Activated naive CD4-positive, alpha-beta T cell treated with anti-CD3 and anti-CD28 coated beads, Interleukin-2, amount 50 U/mL, for 16 hours (primary cell): Measurements from ENCODE around the gene ZNF503.

Experiments
- DNase-seq: peaks from one replicate; pipeline ENCODE4 v3.0.0-alpha.2; 2020

The ZNF503 gene, protein sequence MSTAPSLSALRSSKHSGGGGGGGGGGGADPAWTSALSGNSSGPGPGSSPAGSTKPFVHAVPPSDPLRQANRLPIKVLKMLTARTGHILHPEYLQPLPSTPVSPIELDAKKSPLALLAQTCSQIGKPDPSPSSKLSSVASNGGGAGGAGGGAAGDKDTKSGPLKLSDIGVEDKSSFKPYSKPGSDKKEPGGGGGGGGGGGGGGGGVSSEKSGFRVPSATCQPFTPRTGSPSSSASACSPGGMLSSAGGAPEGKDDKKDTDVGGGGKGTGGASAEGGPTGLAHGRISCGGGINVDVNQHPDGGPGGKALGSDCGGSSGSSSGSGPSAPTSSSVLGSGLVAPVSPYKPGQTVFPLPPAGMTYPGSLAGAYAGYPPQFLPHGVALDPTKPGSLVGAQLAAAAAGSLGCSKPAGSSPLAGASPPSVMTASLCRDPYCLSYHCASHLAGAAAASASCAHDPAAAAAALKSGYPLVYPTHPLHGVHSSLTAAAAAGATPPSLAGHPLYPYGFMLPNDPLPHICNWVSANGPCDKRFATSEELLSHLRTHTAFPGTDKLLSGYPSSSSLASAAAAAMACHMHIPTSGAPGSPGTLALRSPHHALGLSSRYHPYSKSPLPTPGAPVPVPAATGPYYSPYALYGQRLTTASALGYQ

DNA sequence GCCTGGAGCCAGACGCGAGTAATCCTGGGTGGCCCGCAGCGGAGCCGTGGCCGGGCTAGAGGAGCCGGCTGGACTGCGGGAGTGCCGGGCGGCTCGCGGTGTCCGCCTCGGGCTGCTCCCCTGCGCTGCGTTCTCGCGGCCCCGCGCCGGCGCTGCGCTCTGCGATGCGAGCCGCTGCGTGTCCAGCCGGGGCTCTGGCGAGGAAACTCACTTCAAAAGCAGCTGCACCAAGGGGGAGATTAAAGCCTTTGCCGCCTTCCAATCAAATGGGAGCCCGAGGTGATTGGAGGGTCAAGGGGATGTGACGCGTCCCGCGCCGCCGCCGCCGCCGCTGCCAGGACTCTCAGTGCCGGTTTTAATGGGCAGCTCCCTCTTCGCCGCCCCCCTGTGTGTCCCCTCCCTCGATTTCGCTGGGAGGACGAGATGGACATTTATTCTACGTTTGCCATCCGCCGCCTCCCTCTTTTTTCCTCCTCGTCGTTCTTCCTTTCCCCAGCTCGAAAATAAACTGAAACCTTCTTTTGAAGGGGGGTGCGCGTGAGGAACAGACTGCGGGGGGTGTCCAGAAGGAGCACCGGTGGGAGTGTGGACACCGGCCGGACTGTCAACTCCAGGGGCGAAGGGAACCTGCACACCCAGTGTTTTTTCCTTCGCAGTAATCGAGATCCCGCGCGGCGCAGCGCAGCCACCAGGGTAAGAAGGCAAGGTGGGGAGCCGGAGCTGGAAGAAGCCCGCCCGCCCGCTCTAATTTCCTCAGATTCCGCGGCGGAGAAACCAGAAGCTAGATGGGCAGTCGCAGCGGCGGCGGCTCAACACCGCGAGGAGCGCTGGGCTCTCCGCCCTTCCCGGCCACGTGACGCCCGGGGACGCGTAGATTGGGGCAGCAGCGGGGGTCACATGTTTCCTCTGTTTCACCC lies at the start of gene ZNF503:
TSS of gene ZNF503 (minus strand) at position 196 of the 917 bp plus-strand sequence. CDS start 345 bp downstream, outside the sequence.
- no peak for DNase-seq

DNA sequence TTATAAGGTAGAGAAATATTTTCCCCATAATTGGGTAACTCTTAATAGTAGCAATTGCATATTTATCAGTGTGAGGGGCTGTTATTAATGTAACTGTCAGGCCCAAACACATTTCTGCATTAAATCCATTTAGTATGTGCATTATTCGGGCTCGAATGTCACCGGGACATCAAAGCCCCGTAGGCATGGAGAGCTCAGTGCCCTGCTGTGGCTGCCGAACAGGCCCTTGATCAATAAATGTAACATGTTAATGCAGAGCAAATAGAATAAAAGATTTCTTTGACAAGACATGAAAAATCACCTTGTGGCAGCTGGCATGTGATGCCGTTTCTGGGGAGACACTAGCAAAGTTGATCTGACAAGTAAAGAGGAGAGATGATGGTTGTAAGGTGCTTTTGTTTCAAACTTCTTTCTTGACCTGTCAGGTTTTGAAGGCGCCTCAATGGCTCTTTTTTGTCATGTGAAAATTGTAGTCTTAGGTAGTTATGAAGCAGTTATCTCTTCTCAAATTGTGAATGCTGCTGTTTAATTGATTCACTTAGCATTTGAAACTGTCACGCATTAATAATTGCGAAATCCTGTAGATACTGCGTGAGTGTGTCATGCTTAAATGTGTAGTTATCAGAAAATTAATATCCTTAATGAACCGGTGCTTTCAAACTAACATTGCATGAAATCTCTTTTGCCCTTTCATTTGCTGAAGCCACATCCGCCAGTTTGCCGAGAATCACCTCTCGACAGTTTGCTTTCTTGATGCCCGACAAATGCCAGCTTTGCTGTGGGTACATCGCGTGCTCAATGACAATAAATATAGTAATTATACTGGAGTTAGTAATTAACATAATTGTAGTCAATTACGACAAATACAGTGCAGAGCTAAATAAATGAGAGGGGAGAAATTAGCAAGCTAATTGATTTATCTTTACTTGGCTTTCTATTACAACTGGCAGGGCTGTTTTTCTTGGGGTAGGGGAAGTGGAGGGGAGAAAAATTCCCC lies 49.4 kb upstream of the ZNF503 start:
- no peak for DNase-seq

DNA sequence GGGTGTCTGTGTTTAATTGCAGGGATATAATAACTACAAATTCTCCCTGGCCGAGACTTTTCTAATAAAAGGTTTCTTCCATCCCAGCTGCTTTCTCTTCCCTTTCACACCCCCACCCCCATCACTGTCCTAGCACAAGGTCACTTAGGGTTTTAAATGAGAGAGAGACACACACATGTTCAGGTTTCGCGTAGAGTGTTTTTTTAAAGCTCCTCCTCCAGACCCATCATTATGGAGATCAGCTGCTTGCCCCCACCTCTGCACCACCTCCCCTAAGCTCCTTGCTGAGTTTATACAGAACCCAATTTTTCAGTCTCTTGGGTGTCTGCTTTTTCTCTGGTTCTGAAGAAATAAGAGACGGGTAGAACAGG lies 48.5 kb upstream of the ZNF503 start:
- no peak for DNase-seq

DNA sequence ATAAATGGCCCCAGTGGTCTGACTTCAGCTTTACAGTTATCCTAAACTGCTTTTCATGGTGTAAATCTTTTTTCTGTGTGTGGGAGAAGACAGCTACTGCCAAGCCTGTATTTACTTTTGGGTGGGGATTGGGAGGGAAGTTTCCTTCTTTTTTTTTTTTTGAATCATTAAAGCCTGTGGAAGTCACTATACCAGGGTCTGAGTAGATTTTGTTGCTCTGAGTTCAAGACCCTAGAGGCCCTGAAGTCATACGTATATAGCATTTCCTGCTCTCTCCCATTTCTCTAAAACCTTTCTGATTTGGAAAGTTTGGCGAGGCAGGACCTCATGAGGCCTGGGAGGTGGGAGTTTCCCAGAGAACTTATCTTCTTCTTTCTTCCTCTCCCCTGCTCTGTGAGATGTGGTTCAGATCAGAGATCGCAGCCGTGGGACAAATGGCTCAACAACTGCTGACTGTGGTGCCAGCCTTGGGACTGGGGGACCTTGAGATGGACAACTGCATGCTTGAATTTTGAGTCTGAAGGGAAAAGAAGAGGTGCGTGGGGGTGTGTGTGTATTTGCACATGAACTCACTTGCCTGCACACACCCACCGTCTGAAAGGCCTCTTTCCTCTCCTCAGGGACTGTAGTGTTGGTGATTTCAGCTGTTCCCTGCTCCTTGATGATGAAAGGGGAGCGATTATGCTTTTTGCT lies 48.0 kb upstream of the ZNF503 start:
- DNase-seq: no peak

DNA sequence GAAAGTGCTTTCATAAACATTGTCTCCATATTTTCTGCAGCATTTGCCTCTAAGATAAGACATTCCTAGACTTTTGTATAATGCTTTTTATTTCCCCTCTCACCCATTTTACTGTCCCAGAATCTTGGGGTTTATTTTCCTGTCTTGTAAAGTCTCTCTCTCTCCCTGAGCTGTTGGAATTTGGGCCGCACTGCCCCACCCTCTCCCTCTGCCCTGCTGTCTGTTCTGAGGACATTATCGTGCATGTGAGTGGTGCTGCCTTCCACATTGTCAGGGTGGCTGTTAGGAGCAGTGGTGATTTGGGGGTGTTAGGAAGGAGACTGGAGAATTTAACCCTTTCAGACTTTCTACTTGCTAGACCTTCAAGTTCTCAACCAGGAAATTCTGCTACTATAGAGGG lies 46.6 kb upstream of the ZNF503 start:
- DNase-seq: no peak

DNA sequence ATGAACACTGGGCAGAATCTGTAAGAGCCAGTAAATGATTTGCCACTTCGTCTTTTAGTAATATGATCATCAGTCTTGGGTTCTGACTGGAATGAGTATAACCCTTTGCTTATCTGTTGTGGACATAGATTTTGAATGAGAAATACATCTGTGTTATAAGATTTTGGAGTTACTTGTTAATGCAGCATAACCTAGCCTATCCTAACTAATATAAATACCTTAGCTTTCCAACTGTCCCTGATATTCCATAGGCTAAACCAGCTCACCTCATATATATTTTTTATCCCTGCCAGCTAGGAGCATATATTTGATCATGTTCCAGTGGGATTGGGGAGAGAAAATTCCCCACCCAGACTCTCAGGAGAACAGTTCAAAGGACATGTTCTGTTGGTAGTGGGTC lies 44.9 kb upstream of the ZNF503 start:
- no peak for DNase-seq

DNA sequence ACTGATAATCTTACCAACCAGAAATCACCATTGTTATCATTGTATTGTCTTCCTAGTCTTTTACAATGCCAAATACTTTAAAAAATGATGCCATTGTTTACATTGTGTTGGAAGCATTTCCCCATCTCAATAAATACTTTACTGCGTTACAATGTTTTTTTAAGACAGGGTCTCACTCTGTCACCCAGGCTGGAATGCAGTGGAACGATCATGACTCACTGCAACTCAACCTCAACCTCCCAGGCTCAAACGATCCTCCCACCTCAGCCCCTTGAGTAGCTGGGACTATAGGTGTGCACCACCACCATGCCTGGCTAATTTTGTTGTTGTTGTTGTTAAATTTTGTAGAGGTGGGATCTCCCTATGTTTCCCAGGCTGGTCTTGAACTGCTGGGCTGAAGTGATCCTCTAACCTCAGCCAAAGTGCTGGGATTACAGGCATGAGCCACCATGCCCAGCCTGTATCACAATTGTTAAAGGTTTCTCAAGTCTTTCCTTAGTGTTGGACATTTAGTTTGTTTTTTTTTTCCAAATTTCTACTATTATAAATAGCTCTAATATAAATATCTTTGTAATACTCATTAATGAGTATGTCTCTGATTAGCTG lies 43.3 kb upstream of the ZNF503 start:
- DNase-seq: no peak

DNA sequence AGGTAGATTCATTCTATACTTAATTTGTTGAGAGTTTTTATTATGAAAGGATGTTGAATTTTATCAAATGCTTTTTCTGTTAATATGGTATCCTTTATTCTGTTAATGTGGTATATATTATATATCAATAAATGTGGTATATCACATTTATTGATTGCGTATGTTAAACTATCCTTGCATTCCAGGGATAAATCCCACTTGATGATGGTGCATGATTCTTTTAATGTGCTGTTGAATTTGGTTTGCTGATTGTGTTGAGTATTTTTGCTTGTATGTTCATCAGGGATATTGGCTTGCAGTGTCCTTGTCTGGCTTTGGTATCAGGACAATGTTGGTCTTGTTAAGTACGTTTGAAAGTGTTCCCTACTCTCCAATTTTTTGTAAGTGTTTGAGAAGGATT lies 41.8 kb upstream of the ZNF503 start:
- DNase-seq: no peak

DNA sequence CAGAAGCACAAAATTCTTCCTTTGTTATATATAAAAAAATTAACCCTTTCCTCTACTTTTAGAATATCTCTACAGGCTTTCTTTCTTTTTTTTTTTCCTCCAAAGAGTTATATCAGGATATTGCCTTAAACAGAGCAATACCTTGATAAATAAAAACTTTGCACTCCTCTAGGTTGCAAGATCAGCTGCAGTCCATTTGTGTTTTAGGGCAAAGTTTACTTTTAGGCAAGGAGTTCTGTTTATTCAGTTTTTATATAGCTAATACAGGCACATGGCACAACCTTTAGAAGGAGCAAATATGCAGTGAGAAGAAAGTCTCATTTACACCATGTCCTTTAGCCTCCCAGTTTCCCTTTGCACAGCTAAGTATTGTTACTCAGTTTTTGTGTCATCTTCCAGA lies 40.1 kb upstream of the ZNF503 start:
- no peak for DNase-seq

DNA sequence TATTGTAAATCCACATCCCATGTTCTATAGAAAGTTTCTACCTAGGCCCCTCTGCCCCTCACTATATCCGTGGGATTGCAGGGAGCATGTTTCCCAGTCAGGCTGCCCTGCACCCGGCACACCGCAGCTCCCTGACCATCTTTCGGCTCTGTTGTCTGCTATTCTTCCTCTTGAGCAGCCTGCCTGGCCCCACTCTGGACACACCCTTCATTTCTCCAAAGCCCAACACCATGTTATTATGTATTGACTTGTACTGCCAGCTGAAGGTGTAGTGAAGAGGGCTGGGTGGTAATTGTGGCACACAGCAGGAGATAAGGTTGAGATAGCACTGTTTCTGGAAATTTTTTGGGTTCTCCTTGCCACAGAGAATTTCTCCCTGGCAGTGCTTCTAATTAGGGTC lies 39.6 kb upstream of the ZNF503 start:
- no peak for DNase-seq

DNA sequence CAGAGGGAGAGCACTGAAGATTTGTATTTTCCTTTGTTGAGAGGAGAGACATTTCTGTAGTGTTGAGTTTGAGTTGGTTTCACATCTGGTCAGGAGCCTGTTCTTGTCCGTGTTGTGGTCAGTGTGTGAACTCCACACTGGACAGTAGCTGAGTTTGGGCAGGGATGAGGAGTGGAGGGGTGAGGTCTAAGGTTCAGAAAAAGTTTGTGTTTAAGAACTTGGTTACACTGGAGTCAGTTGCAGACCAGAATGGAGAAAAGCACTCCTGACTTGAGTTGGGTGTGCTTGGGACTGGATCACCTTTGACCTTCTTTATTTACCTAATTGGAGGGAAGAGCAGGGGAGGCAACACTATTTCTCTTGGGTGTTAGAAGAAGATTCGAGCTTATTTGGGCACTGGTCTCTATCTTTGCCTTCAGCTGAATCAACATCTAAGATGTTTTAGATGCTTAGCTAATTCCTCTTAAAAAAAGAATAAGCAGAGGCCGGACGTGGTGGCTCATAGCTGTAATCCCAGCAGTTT lies 38.8 kb upstream of the ZNF503 start:
- DNase-seq: no peak

DNA sequence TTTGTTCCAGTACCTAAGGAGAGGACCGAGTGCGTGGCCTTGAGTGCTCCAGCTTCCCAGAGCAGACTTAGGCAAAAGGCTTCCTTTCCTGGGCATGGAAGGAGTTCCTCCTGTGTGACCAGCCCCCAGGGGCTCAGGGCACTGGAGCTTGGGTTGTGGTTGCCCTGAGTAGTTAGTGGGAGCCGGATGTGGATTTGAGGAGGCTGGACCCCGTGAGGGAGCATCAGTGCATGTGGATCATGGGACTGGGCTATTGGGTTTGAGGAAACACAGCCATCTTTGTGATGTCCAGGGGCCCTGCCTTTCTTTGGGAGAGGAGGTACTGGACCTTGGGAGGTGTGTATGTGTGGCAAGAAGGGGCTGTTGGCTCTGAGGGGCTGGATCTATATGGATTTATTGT lies 38.2 kb upstream of the ZNF503 start:
- DNase-seq: no peak

DNA sequence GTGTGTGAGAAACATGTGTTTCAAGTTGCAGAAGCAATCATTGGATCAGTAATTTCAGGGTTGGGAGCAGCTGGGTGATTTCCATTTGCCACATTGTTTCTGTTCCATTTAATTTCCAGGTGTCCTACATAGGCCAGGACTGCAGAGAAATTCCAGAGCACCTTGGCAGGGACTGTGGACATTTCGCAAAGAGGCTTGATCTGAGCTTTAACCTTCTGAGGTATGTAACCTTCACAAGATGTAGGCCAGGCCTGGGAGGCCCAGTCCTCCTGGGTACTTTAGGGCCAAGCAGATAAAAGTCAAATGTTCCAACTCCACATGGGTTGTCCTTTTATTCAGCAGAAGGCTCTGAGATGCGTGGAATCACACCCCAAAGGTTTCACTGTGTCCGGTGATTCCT lies 36.7 kb upstream of the ZNF503 start:
- no peak for DNase-seq

DNA sequence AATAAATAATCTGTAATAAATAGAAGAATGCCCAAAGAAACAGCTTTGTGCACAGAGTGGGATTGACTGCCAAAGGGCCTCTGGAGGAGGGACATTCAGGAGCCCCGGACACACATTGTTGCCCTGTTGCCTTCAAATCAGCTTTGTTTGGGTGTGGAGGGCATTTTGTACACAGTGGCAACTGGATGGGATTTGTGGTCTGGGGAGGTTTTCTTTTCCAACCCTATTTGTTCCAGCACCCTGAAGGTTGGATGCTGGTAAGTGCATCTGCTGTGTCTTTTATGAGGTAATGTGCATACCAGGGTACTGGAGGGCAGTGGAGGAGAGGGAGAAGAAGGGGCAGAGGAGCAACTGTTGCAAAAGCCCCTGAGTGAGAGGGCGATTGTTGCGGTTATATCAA lies 36.1 kb upstream of the ZNF503 start:
- DNase-seq: no peak

DNA sequence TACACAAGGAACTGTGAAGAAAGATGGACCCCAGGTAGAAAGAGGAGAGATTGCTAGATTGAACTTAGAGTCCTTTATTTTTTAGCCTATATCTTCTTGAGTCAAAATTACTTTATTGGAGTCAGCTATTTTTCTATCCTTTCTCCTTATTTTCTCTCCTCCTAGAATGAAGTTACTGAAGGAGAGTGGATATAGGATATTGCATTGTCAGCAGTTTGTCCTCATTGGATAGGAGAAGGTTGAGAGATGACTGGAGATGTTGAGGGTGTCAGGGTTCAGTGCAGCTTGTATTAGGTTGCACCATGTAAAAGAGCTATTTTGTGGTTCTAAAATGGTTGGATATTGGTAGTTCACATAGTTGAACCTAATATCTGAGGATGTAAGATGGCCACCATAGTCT lies 35.3 kb upstream of the ZNF503 start:
- DNase-seq: no peak

DNA sequence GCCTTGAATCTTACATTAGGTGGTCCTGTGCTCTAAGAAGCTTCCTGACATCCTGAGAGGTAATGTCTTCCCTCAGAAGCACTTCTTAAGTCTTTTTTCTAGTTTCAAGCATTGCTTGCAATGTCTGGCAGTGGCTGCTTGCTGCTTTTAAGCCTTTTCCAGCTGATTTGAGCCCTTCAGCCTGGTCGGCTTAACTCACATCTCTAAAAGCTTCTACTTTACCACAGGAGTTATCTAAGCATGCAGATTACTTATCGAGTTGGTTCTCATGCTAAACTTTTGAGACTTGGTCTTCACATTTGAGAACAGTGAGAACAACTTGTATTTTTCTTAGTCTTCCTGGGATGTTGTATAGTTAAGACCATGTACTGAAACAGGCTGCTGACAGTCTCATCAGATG lies 33.7 kb upstream of the ZNF503 start:
- no peak for DNase-seq

DNA sequence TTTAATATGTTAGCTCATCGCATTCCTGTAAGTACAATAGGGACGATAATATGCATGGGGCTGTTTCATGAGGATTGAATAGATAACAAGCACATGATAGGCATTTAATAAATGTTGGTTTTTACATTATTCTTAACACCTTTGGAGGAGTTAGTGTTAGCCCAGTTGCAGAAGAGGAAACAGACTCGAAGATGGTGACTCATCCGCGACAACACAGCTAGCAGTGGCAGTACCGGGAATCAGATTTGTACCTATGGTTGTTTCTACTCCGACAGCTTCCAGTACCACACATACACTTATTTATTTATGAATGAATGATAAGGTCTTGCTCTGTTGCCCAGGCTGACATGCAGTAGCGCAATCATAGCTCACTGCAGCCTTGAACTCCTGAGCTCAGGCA lies 32.7 kb upstream of the ZNF503 start:
- DNase-seq: no peak

DNA sequence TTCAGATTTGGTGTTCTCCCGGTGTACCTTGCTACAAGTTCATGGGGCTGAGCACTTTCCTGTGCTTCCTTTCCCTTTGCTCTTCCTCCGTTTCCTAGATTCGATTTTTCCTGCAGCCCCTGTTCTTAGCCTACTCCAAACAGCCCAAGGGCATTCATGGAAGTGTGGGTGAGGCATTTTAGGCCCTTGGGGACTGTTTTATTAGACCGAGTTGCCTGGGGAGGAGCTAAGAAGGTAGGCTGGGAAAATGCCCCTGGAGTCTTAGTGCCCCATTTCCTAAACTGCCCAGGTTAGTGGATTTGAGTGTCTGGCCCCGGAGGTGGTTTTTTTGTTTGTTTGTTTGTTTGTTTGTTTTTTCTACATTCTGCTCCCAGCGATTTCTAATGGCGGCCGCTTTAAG lies 31.7 kb upstream of the ZNF503 start:
- DNase-seq: no peak

DNA sequence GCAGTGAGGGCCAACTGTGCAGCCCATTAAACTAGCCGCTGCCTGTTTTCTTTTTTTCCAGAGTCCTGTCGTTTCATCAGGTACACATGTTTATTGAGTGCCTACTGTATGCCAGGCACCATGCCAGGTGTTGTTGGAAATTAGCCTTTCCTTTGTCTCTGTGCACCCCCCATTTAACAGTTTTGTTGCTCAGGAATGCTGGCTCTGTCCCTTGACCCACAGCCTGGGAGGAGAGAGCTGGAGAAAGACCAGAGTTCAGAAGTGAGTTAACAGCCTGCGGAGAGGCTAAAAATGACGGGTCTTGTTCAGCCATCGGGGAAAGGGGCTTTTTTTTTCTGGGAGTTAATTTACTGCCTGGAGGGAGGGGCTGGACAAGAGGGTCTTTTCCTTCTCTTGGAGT lies 31.2 kb upstream of the ZNF503 start:
- no peak for DNase-seq

DNA sequence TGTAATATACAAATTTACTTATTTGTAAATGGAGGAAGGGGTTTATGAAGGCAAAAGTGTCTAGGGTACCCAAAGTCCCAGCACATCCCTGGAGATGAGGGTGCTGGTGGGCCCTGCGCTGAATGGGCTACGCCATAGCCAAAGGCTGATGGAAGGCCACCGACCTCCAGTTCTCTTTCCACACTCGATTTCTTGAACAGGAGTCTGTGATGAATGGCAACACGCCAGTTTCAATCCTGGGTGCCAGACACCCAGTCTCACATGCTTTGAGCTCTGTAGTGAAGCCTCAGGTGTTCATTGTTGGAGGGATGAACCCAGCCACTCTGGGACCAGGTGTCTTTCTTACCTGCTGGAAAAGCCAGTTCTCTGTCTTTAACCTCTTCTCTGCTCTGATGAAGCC lies 30.6 kb upstream of the ZNF503 start:
- DNase-seq: no peak
